Measurements from ENCODE around the gene FXYD7. TPM values are rescaled to one million over a fixed set of nuclear protein-coding genes. Genes with fewer than 3 reads are reported as not detected.
"Not testable (repeated sequence)": the region's sequence is repeated elsewhere in the genome, so short reads cannot be mapped to it uniquely, and the experiment has no call there.

Gene FXYD7
- total and polyA plus RNA-seq, 2 of the 4 experiments (the other 2 are of a cell fraction): 0.31 TPM; not detected in 1

- H3K23ac ChIP-seq (ENCODE audit: low read depth, low read length); H3K27me3 ChIP-seq (ENCODE audit: control insufficient read depth, insufficient read depth, low read length); H4K20me1 ChIP-seq (ENCODE audit: insufficient read depth, low read length); H2BK5ac ChIP-seq (ENCODE audit: low read depth, low read length, poor library complexity, severe bottlenecking); H4K91ac ChIP-seq (ENCODE audit: insufficient read depth, low read depth, low read length); POLR2A ChIA-PET (ENCODE audit: unreplicated experiment); H4K8ac ChIP-seq (ENCODE audit: low read depth in 2 of 2, low read length in 2 of 2); H2AK5ac ChIP-seq (ENCODE audit: low read depth, low read length); H3K79me1 ChIP-seq (ENCODE audit: low read depth in 1 of 2, low read length in 2 of 2); H3K4me1 ChIP-seq (ENCODE audit: control insufficient read depth, insufficient read depth, low read length); BruUV-seq (replicated peaks); in situ Hi-C loops (cut with MboI; ENCODE audit: low sequenced_read_pairs); H4K5ac ChIP-seq (ENCODE audit: low read depth, low read length); H2BK120ac ChIP-seq (ENCODE audit: low read depth, low read length); H3K4me2 ChIP-seq (ENCODE audit: low read depth, low read length); H3K4me3 ChIP-seq (ENCODE audit: insufficient read depth, low read depth, low read length); H3K56ac ChIP-seq (ENCODE audit: extremely low read depth, insufficient read depth, low read length); H3K36me3 ChIP-seq (ENCODE audit: control insufficient read depth, insufficient read depth, low read length); intact Hi-C loops (cut with micrococcal nuclease); H3K27ac ChIP-seq (ENCODE audit: insufficient read depth, low read length); H3K18ac ChIP-seq (ENCODE audit: low read depth, low read length); CTCF ChIA-PET; dilution Hi-C loops (cut with HindIII; ENCODE audit: low sequenced_read_pairs, unreplicated experiment); H2AK9ac ChIP-seq (replicated peaks; ENCODE audit: low read depth, low read length, poor library complexity); H2AFZ ChIP-seq (replicated peaks; ENCODE audit: low read length, poor library complexity); H3K4ac ChIP-seq (ENCODE audit: low read depth, low read length); H3K9me1 ChIP-seq (ENCODE audit: insufficient read depth, low read length); H3K9me3 ChIP-seq (ENCODE audit: control insufficient read depth, insufficient read depth, low read length); H2BK15ac ChIP-seq (ENCODE audit: low read depth, low read length); ATAC-seq (ENCODE audit: low read depth); H3K9ac ChIP-seq (ENCODE audit: low read depth, low read length); H3K14ac ChIP-seq (replicated peaks; ENCODE audit: low read depth, low read length); H2BK20ac ChIP-seq (ENCODE audit: low read depth, low read length); DNase-seq: not testable (repeated sequence)
- WGBS, 2 experiments (ENCODE audit: extremely low coverage in 2 of 2, insufficient read length in 1 of 2): 70% methylated on average over 2 of the region's 10 CpGs; no CpG with 5 or more reads in 1 of the 2 experiments
These were observed 39.4 kb upstream of the FXYD7 start for GRCh38 chr19:35103614-35104013.
